Stimulated activated CD8-positive, alpha-beta memory T cell treated with anti-CD3 and anti-CD28 coated beads, Interleukin-12 subunit alpha, Interleukin-12 subunit beta, amount 100 ng/mL, for 1 hour (primary cell): ENCODE measurements around the gene FRA10AC1.

Experiments used
- DNase-seq: peaks from one replicate; pipeline ENCODE4 v3.0.0-alpha.2; 2020; ENCODE audit warnings: low read depth

Gene FRA10AC1

DNA sequence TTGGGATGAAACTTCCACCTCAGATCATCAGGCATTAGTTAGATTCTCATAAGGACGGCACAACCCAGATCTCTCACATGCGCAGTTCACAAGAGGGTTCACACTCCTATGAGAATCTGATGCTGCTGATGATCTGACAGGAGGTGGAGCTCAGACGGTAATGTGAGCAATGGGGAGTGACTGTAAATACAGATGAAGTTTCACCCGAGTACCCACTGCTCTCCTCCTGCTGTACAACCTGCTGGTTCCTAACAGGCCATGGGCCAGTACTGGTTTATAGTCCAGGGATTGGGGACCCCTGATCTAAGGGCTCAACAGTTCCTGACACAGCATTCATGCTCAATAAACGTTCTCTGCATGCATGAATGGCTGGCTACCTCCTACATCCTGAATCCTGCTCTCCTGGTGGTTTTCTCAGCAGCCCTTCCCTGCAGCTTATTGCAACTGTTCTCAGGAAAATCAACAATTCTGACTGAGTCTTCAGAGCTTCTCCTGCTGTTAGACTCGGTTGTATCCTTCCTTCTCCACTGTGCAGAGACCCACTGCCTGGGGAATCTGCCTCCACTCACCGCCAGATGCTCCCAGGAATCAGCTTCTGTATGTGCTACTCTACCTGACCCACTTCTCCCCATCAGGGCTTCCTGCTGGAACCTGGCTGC, 72.6 kb downstream of the FRA10AC1 start:
- DNase-seq = no peak

DNA sequence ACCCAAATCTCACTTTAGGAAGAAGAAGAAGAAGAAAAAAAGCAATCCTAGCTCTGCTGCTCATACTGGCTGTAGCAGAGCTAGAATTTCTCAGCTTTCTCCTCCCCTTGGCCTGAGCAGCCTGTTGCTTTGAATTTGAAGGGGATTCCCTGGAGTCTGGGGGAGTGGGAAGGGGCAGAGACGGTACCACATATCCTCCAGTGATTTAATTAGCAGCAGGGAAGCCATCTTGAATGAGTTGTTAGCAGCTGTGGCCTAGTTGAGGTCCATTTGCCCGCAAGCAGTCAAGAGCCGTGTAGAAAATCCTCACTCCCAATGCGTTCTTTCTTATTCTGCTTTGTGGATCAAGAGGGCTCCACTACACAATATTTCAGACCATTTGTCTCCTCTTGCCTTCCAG, 73.5 kb downstream of the FRA10AC1 start:
- DNase-seq = no peak

DNA sequence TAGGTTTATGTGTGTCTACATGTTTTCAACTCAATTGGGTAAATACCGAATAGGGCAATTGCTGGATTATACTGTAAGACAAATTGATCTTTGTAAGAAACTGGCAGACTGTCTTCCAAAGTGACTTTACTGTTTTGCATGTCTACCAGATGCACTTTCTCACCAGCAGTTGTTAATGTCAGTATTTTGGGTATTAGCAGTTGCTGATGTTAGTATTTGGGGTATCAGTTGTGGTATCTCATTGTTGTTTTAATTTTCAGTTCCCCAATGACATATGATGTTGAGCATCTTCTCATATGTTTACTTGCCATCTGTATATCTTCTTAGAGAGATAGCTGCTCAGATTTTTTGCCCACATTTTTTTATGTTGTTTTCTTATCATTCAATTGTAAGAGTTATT, 79.5 kb downstream of the FRA10AC1 start:
- DNase-seq = no peak

DNA sequence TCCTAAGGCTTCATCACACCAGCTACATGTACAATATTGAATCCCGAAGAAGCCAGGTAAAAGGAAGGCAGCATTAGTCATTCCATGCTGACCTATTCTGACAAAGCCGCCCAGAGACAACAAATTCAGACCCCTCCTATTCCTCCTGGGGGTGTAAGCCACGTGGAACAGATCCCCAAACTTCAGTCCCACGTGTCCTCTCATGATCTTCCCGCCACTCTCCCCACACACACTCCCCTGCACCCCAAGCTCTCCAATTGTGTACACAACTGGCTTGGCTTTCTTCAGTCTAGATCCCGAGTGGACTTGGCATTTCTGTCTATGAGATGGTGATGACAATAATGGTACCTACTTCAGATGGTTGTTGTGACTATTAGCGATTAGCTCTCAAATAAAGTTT, 81.5 kb downstream of the FRA10AC1 start:
- no peak for DNase-seq
